ENCODE measurements around the gene ARGLU1.

DNA sequence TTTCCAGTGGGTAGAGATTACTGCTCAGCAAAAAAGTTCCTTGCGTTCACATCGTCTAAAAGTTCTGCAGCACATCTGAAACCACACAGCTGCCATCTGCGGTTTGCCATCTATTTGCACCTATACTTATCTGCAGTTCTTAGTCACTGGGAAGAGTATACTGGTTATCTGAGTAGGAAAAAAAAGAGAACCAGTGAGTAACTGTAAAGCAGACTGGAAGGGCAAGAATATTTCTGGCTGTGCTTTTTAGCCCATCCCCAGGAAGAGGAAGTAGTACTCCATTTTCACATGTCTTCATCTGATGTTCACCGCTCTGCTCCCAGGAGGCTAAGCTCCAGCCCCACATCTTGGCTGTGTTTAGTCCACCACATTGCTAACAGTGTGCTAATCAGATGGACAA is 68.0 kb downstream of the ARGLU1 start:
- TF ChIP-seq, protein P1, sequence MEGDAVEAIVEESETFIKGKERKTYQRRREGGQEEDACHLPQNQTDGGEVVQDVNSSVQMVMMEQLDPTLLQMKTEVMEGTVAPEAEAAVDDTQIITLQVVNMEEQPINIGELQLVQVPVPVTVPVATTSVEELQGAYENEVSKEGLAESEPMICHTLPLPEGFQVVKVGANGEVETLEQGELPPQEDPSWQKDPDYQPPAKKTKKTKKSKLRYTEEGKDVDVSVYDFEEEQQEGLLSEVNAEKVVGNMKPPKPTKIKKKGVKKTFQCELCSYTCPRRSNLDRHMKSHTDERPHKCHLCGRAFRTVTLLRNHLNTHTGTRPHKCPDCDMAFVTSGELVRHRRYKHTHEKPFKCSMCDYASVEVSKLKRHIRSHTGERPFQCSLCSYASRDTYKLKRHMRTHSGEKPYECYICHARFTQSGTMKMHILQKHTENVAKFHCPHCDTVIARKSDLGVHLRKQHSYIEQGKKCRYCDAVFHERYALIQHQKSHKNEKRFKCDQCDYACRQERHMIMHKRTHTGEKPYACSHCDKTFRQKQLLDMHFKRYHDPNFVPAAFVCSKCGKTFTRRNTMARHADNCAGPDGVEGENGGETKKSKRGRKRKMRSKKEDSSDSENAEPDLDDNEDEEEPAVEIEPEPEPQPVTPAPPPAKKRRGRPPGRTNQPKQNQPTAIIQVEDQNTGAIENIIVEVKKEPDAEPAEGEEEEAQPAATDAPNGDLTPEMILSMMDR (IDR thresholded peaks at IDR 0.05) = no peak
- no peak for TF ChIP-seq EZH2 (IDR thresholded peaks at IDR 0.05)
- TF ChIP-seq EZH2phosphoT487 (IDR thresholded peaks at IDR 0.05) = no peak

Measured in neural progenitor cell (in vitro differentiated cells).